GM12891 (cell line): ENCODE measurements around the gene AQP10.

Experiments
- POLR2A ChIP-seq: IDR thresholded peaks from 2 replicates; pipeline ENCODE4 v1.6.1; 2011; ENCODE audit warnings: low read depth, low read length, control low read depth
- POLR2AphosphoS5 ChIP-seq: IDR thresholded peaks from 2 replicates; pipeline ENCODE4 v1.6.1; 2011; ENCODE audit warnings: low read depth, low read length, control low read depth
- SPI1 ChIP-seq: IDR thresholded peaks from 2 replicates; pipeline ENCODE4 v1.6.1; 2011; ENCODE audit warnings: low read depth, low read length, control low read depth
- TAF1 ChIP-seq: IDR thresholded peaks from 2 replicates; pipeline ENCODE4 v1.6.1; 2011; ENCODE audit warnings: low read depth, low read length, control low read depth

DNA sequence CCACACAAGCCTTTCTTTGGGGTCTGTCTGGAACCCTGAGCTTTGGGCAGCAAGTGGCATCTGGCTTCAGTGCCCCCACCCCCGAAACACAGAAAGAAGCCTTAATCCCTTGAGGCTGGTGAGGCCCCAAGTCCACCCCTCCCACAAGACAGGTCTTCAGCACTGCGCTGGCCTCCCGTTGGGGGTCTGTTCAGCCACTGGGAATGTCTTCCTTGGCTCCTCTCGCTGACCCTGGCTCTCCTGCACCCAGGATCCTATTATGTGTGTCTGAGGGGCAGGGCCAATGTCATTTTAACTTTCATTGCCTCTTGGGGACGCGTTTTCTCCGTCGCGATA lies 31.3 kb downstream of the AQP10 start:
- no peak for TF ChIP-seq POLR2AphosphoS5
- no peak for TF ChIP-seq POLR2A
- TF ChIP-seq TAF1 = no peak
- TF ChIP-seq SPI1 = no peak
